Ishikawa (cell line): ENCODE measurements around the gene LDAH.

Experiments used
- CEBPB ChIP-seq: IDR thresholded peaks from 2 replicates; pipeline ENCODE4 v1.6.1; 2012
- CREB1 ChIP-seq: IDR thresholded peaks from 2 replicates; pipeline ENCODE4 v1.6.1; 2012; ENCODE audit warnings: low read depth
- EGR1 ChIP-seq: IDR thresholded peaks from 2 replicates; pipeline ENCODE4 v1.6.1; 2012
- EP300 ChIP-seq: IDR thresholded peaks from 2 replicates; pipeline ENCODE4 v1.6.1; 2012; ENCODE audit warnings: borderline replicate concordance
- FOXM1 ChIP-seq: IDR thresholded peaks from 2 replicates; pipeline ENCODE4 v1.6.1; 2012; ENCODE audit warnings: low read depth, borderline replicate concordance
- NFIC ChIP-seq: IDR thresholded peaks from 2 replicates; pipeline ENCODE4 v1.6.1; 2012
- RAD21 ChIP-seq: IDR thresholded peaks from 2 replicates; pipeline ENCODE4 v1.6.1; 2012; ENCODE audit warnings: low read depth
- TAF1 ChIP-seq: IDR thresholded peaks from 2 replicates; pipeline ENCODE4 v1.6.1; 2012; ENCODE audit warnings: low read depth, mild to moderate bottlenecking
- TCF12 ChIP-seq: IDR thresholded peaks from 2 replicates; pipeline ENCODE4 v1.6.1; 2012; ENCODE audit warnings: low read depth
- TEAD4 ChIP-seq: IDR thresholded peaks from 2 replicates; pipeline ENCODE4 v1.6.1; 2012
- YY1 ChIP-seq: IDR thresholded peaks from 2 replicates; pipeline ENCODE4 v1.6.1; 2012; ENCODE audit warnings: low read depth
- ZBTB7A ChIP-seq: IDR thresholded peaks from 2 replicates; pipeline ENCODE4 v1.6.1; 2012; ENCODE audit warnings: low read depth
- TF ChIP-seq, protein P1 (sequence below): IDR thresholded peaks from 2 replicates; pipeline ENCODE4 v1.6.1; 2012
- TF ChIP-seq, protein P2 (sequence below): IDR thresholded peaks from 2 replicates; pipeline ENCODE4 v1.6.1; 2012
- TF ChIP-seq, protein P3 (sequence below): IDR thresholded peaks from 2 replicates; pipeline ENCODE4 v1.6.1; 2012; ENCODE audit warnings: low read depth, mild to moderate bottlenecking

The LDAH gene

DNA sequence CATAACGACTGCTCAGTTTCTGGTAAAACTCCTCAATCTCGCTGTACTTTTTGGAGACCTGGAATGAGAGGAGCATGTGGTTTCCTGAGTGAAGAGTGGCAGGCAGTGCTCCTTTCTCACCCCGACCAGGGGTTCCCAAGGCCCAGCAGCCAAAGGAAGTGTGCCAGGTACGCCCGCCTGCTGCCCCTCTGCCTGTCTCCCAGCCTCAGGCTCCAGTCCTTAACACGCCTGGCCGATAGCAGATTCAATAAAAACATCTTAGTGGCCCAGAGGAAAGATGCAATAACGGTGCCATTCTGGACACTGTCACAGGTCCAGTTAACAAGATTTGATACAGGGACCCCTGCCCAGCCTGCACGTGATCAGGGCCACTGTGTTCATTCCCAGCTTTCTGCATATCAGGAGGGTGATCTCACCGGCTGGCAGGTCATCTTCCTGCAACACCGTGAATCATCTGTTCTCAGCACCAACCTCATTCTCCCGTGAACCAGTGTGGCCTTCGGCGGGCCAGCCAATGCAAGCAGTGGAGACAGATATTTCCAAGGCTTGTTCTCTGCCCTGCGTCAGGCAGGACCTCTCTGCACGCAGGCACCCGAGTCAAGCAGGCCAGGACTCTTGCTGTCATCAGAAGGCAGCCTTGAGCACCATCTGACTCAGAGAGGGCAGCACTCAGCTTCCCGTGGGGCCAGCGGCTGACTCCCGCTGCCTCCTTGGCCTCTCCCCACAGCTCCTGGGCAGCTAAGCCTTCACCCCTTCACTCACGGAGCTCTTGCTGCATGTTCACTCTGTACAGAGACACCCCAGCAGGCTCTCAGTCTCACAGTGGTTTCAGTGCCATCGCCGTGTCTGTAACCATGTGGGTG lies 181.5 kb downstream of the LDAH start:
- TF ChIP-seq, protein P1, sequence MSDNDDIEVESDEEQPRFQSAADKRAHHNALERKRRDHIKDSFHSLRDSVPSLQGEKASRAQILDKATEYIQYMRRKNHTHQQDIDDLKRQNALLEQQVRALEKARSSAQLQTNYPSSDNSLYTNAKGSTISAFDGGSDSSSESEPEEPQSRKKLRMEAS = no peak
- no peak for TF ChIP-seq FOXM1
- no peak for TF ChIP-seq ZBTB7A
- TF ChIP-seq, protein P2, sequence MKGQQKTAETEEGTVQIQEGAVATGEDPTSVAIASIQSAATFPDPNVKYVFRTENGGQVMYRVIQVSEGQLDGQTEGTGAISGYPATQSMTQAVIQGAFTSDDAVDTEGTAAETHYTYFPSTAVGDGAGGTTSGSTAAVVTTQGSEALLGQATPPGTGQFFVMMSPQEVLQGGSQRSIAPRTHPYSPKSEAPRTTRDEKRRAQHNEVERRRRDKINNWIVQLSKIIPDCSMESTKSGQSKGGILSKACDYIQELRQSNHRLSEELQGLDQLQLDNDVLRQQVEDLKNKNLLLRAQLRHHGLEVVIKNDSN = no peak
- no peak for TF ChIP-seq TAF1
- no peak for TF ChIP-seq EP300
- no peak for TF ChIP-seq RAD21
- no peak for TF ChIP-seq YY1
- no peak for TF ChIP-seq TEAD4
- TF ChIP-seq, protein P3, sequence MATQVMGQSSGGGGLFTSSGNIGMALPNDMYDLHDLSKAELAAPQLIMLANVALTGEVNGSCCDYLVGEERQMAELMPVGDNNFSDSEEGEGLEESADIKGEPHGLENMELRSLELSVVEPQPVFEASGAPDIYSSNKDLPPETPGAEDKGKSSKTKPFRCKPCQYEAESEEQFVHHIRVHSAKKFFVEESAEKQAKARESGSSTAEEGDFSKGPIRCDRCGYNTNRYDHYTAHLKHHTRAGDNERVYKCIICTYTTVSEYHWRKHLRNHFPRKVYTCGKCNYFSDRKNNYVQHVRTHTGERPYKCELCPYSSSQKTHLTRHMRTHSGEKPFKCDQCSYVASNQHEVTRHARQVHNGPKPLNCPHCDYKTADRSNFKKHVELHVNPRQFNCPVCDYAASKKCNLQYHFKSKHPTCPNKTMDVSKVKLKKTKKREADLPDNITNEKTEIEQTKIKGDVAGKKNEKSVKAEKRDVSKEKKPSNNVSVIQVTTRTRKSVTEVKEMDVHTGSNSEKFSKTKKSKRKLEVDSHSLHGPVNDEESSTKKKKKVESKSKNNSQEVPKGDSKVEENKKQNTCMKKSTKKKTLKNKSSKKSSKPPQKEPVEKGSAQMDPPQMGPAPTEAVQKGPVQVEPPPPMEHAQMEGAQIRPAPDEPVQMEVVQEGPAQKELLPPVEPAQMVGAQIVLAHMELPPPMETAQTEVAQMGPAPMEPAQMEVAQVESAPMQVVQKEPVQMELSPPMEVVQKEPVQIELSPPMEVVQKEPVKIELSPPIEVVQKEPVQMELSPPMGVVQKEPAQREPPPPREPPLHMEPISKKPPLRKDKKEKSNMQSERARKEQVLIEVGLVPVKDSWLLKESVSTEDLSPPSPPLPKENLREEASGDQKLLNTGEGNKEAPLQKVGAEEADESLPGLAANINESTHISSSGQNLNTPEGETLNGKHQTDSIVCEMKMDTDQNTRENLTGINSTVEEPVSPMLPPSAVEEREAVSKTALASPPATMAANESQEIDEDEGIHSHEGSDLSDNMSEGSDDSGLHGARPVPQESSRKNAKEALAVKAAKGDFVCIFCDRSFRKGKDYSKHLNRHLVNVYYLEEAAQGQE = no peak

DNA sequence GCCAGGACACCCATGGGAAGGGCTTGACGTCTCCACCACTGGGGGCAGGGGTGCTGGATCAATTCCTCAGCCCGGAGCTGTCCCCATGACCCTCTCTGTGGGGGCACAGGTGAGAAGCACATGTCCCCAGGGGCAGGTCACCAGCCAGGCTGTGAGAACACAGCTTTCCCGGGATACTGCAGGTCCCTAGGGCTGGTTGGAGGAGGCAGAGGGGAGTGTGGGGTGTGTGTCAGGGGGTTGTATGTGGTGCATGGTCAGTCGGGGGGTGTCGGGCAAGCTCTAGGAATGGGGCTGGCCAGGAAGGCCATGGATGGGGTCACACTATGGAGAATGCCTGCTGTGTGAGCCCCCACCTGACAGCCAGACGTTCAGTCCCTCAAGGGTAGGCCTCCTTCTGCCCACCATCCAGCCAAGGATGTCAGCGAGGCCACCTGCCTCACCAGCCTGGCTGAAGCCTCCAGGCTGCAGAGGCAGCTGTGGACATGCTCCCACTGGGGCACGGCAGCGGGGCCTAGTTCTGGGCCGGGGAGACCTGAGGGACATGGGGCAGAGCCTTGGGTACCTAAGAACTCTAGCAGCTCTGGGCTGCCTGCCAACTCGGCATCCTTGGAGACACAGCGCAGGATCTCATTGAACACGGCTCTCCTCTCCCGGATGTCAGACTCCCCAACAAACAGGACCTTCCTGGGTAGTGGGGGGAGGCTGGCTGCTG lies 182.3 kb downstream of the LDAH start:
- TF ChIP-seq FOXM1 (no peak), CREB1 (no peak), TAF1 (no peak), EP300 (no peak), RAD21 (no peak), ZBTB7A (no peak), YY1 (no peak), CEBPB (no peak), TEAD4 (no peak), TCF12 (no peak)
- TF ChIP-seq, protein P3 = no peak
- TF ChIP-seq, protein P1 = no peak

DNA sequence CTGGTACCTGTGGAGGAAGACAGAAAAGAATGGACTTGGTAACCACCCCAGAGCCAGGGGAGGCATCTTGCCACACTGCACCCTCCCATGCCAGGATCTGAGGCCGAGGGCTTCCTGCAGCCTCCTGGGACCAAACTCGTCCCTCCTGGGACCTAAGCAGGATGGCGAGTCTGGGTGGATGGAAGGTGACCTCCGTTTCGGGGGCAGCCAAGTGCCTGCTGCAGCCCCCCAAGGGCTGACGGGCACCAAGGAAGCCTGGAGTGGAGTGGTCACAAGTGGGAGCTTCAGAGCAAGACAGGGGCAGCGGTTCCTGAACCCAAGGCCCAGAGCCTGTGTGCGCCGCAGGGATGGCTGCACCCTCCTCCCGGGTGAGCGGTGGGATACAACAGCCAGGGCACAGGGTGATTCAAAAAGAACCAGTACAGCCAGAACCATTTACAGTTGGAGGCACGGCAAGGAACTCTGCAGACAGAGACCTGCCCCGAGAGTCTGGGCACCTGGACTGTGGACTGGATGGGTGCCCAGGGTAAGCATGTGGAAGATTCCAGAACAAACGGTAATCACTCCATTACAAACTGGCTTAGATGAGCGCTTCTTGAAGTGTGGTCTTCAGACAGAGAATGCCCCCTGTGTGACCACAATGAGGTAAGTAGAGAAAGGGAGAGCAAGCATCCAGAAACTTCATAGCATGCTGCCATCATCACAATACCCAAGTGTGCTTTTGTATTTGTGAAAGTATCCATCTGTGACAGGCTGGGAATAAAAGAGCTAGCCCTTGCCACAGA lies 184.1 kb downstream of the LDAH start:
- TF ChIP-seq ZBTB7A = no peak
- no peak for TF ChIP-seq FOXM1
- TF ChIP-seq CEBPB = no peak
- TF ChIP-seq, protein P3 = no peak
- TF ChIP-seq, protein P1 = no peak
- no peak for TF ChIP-seq EGR1
- no peak for TF ChIP-seq RAD21
- TF ChIP-seq TCF12 = no peak
- no peak for TF ChIP-seq TEAD4
- no peak for TF ChIP-seq TAF1
- TF ChIP-seq NFIC = no peak
- TF ChIP-seq, protein P2 = no peak
- no peak for TF ChIP-seq EP300
